NCI-H2196 (cell line): ENCODE data around the gene IL36B.
"Not testable (repeated sequence)": the region's sequence is repeated elsewhere in the genome, so short reads cannot be mapped to it uniquely, and the experiment has no call there.

Experiments
- DNase-seq: peaks from one replicate; lab custom pipeline; 2025; ENCODE audit not compliant: unreplicated experiment; lab: John Stamatoyannopoulos, UW

The IL36B gene

GRCh38 chr2:113052396-113052917 is at the start of gene IL36B:
Gene IL36B, minus strand, starts transcription at chr2:113052867.
- DNase-seq = no peak

- no peak for DNase-seq
Observed at GRCh38 chr2:113102133-113102532, 49.5 kb upstream of the IL36B start.

- no peak for DNase-seq
Observed at GRCh38 chr2:113098532-113098931, 45.9 kb upstream of the IL36B start.

- DNase-seq = no peak
Observed at GRCh38 chr2:113098041-113098440, 45.4 kb upstream of the IL36B start.

GRCh38 chr2:113096842-113097618 is 44.4 kb upstream of the IL36B start:
- DNase-seq = not testable (repeated sequence)

GRCh38 chr2:113096306-113096705 is 43.6 kb upstream of the IL36B start:
- DNase-seq = not testable (repeated sequence)

- no peak for DNase-seq
Observed at GRCh38 chr2:113093613-113093977, 40.9 kb upstream of the IL36B start.

- DNase-seq = no peak
Observed at GRCh38 chr2:113092864-113093612, 40.4 kb upstream of the IL36B start.

GRCh38 chr2:113091231-113091896 is 38.7 kb upstream of the IL36B start:
- DNase-seq = no peak

GRCh38 chr2:113089916-113090315 is 37.2 kb upstream of the IL36B start:
- DNase-seq = no peak

GRCh38 chr2:113088213-113088992 is 35.7 kb upstream of the IL36B start:
- no peak for DNase-seq

- DNase-seq = no peak
Observed at GRCh38 chr2:113085542-113085941, 32.9 kb upstream of the IL36B start.

- no peak for DNase-seq
Observed at GRCh38 chr2:113084249-113085000, 31.8 kb upstream of the IL36B start.

GRCh38 chr2:113083296-113083695 is 30.6 kb upstream of the IL36B start:
- no peak for DNase-seq

- DNase-seq = no peak
Observed at GRCh38 chr2:113081488-113082210, 29.0 kb upstream of the IL36B start.

GRCh38 chr2:113080134-113080533 is 27.5 kb upstream of the IL36B start:
- peak; percentile 39 for DNase-seq

- no peak for DNase-seq
Observed at GRCh38 chr2:113079131-113079530, 26.5 kb upstream of the IL36B start.

- peak; percentile 48 for DNase-seq
Observed at GRCh38 chr2:113078350-113078839, 25.7 kb upstream of the IL36B start.

- no peak for DNase-seq
Observed at GRCh38 chr2:113077921-113078320, 25.3 kb upstream of the IL36B start.
